ENCODE results near the gene FZD2.

DNA sequence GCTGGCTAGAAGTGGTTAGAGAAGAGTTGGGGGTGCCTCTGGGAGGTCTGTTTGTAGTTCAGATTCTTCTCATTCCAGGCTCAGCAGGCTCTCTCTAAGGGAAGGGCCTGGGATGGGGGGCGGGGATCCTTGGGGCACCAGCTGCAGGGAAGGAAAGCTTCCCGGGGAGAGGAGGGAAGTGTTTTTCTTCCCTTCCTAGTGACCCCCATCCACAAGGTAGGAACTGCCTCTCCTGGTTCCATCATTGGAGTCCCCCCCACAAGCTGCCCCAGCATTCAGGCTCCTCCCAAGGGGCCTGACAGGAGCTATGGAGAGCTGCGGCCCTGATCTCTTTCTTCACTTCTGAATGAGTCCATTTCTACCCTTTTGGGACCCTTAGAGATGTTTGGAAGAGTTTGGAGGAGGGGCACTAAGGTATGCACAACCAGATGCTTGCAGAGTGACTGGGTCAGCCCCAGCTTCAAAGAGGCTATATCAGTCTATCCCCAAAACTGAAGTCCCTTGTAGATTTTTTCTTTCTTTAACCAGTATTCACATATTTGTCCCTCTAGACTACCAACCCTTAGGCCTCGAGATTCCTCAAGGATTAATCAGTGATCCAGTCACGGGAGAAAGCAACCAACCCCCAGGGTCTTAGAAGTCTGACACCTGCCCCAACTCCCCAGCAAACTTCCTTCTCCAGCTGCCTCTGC is 13.9 kb upstream of the FZD2 start:
- TF ChIP-seq GLI4 (CRISPR knock-in tag; IDR thresholded peaks at IDR 0.05; ENCODE audit: borderline replicate concordance) (no peak), CTCF (CRISPR knock-in tag; IDR thresholded peaks at IDR 0.05) (no peak), ZKSCAN8 (CRISPR knock-in tag; IDR thresholded peaks at IDR 0.05; ENCODE audit: borderline replicate concordance) (no peak), SOX13 (IDR thresholded peaks at IDR 0.05) (no peak), SOX13 (CRISPR knock-in tag; conservative IDR thresholded peaks at IDR 0.05 in 1 of 2, IDR thresholded peaks at IDR 0.05 in 1 of 2) (no peak), XRCC5 (optimal IDR thresholded peaks at IDR 0.05; ENCODE audit: low read length) (no peak), ZNF609 (CRISPR knock-in tag; IDR thresholded peaks at IDR 0.05; ENCODE audit: borderline replicate concordance) (no peak), ADNP (CRISPR knock-in tag; IDR thresholded peaks at IDR 0.05) (no peak), JUND (CRISPR knock-in tag; IDR thresholded peaks at IDR 0.05) (no peak), REST (IDR thresholded peaks at IDR 0.05; ENCODE audit: borderline replicate concordance in 1 of 2, low read depth in 1 of 2, low read length in 2 of 2) (no peak), MAZ (IDR thresholded peaks at IDR 0.05; ENCODE audit: borderline replicate concordance, low read depth, low read length) (no peak), MAZ (CRISPR knock-in tag; IDR thresholded peaks at IDR 0.05; ENCODE audit: low read depth) (no peak), HBP1 (CRISPR knock-in tag; IDR thresholded peaks at IDR 0.05; ENCODE audit: low read depth) (no peak), PHB2 (IDR thresholded peaks at IDR 0.05; ENCODE audit: partially characterized antibody) (no peak), MLLT10 (CRISPR knock-in tag; IDR thresholded peaks at IDR 0.05) (no peak)
- TF ChIP-seq, protein P1, sequence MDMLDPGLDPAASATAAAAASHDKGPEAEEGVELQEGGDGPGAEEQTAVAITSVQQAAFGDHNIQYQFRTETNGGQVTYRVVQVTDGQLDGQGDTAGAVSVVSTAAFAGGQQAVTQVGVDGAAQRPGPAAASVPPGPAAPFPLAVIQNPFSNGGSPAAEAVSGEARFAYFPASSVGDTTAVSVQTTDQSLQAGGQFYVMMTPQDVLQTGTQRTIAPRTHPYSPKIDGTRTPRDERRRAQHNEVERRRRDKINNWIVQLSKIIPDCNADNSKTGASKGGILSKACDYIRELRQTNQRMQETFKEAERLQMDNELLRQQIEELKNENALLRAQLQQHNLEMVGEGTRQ (IDR thresholded peaks at IDR 0.05; ENCODE audit: low read depth, low read length): no peak
- TF ChIP-seq, protein P1 (CRISPR knock-in tag; IDR thresholded peaks at IDR 0.05; ENCODE audit: borderline replicate concordance): no peak
